ENCODE measurements around the gene CHST3.

CHST3 gene

DNA sequence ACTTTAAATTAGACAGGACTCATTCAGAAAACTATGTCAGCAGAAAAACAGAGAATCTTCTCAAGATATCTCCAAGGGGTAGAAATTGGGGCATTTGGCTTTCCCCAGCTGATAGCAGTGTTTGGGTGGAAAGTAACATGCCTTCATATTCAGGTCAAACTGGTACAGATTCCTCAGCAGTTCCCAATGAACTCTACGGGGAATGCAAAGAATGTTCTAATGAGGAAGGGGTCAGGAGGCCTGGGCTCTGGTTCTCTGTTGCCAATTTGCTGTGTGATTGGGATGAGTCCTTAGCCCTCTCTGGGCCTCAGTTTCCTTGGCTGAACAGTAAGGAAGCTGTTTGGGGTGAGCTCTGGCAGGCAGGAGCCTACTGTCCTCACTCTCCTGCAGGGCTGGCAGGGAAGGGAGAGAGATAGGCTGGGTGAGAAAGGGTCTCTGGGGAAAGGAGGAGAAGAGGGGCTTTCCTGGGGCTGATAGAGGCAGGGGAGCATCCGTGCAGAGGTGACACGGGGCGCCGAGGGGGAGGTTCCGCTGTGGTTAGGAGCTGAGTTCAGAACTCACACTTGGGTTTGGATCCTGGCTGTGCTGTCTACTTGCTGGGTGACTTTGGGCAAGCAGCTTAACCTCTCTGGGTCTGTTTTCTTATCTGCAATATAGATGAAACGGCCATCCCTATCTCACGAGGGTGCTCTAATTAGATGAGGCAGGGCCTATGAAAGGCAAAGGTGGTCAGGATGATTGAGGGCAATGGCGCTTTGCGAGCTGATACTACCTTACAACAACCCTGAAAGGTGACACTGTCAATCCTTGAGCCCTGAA, 79.0 kb downstream of the CHST3 start:
- TF ChIP-seq, protein P1, sequence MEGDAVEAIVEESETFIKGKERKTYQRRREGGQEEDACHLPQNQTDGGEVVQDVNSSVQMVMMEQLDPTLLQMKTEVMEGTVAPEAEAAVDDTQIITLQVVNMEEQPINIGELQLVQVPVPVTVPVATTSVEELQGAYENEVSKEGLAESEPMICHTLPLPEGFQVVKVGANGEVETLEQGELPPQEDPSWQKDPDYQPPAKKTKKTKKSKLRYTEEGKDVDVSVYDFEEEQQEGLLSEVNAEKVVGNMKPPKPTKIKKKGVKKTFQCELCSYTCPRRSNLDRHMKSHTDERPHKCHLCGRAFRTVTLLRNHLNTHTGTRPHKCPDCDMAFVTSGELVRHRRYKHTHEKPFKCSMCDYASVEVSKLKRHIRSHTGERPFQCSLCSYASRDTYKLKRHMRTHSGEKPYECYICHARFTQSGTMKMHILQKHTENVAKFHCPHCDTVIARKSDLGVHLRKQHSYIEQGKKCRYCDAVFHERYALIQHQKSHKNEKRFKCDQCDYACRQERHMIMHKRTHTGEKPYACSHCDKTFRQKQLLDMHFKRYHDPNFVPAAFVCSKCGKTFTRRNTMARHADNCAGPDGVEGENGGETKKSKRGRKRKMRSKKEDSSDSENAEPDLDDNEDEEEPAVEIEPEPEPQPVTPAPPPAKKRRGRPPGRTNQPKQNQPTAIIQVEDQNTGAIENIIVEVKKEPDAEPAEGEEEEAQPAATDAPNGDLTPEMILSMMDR (IDR thresholded peaks at IDR 0.05; ENCODE audit: low read depth, low read length), result no peak
- Histone ChIP-seq H3K9me3 (ENCODE audit: severe bottlenecking) (no peaks in the 10 kb centered on the region), H3K27ac (no peak overlapping the region), H3K36me3 (no peaks in the 10 kb centered on the region), H3K27me3 (ENCODE audit: insufficient read depth, low read depth, severe bottlenecking) (no peaks in the 10 kb centered on the region), H3K4me3 (ENCODE audit: low read depth, low read length) (no peak overlapping the region)
- no peak for DNase-seq

DNA sequence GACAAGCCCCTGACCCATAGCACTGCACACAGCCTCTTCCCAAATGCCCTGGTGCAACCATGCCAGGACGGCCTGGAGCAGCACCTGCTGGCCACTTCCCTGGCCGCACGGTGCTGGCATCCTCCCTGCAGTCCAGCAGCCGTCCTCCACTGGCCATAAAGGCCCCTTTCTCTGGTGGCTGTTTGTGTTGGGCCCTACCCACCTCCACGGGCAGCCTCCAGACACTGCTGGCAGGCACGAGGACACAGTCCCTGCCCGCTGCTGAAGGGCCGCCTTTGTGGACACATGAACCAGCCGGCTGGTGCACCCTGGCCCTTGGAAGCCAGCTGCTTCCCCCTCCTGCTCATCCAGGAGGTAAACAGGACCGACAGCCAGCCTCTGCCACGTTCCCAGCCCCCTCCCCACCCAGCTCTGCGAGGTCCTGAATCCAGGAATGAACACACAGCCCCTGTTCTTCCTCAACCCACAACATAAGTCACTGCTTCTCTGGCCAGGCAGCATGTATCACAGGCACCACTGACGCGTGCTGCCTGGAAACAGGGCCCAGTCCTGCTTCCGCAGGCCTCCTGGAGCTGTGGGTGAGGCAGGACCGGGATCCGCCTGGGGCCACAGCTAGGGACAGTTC, 80.3 kb downstream of the CHST3 start:
- peaks cover 1% of the 10 kb centered on the region for H3K9me3 ChIP-seq (ENCODE audit: severe bottlenecking)
- no peaks in the 10 kb centered on the region for H3K36me3 ChIP-seq
- no peaks in the 10 kb centered on the region for H3K27me3 ChIP-seq (ENCODE audit: insufficient read depth, low read depth, severe bottlenecking)
- no peak overlapping the region for H3K4me3 ChIP-seq (ENCODE audit: low read depth, low read length)
- no peak overlapping the region for H3K27ac ChIP-seq
- TF ChIP-seq, protein P1 (IDR thresholded peaks at IDR 0.05; ENCODE audit: low read depth, low read length), result peak; percentile 57
- DNase-seq, result no peak

DNA sequence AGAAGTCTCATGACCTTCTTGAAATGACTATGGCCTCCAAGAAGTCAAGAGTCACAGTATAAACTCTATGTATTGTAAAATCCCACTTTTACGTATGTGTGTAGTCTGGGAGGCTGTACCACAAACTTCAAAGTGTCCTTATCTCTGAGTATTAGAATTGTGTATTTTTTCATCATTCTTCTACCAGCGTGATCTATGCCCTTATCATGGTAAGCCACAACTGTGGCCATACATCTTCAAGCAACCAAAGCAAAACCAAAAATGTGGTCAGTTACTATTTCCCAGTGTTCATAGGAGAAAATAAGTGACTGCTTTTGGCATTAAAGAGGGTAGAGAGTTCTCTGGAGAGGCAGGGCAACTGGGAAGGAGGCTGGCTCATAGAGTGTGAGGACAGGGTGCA, 81.4 kb downstream of the CHST3 start:
- TF ChIP-seq, protein P1 (IDR thresholded peaks at IDR 0.05; ENCODE audit: low read depth, low read length), result no peak
- Histone ChIP-seq H3K27me3 (ENCODE audit: insufficient read depth, low read depth, severe bottlenecking) (no peaks in the 10 kb centered on the region), H3K36me3 (no peaks in the 10 kb centered on the region), H3K27ac (no peak overlapping the region), H3K4me3 (ENCODE audit: low read depth, low read length) (no peak overlapping the region), H3K9me3 (ENCODE audit: severe bottlenecking) (peaks cover 2% of the 10 kb centered on the region)
- no peak for DNase-seq

DNA sequence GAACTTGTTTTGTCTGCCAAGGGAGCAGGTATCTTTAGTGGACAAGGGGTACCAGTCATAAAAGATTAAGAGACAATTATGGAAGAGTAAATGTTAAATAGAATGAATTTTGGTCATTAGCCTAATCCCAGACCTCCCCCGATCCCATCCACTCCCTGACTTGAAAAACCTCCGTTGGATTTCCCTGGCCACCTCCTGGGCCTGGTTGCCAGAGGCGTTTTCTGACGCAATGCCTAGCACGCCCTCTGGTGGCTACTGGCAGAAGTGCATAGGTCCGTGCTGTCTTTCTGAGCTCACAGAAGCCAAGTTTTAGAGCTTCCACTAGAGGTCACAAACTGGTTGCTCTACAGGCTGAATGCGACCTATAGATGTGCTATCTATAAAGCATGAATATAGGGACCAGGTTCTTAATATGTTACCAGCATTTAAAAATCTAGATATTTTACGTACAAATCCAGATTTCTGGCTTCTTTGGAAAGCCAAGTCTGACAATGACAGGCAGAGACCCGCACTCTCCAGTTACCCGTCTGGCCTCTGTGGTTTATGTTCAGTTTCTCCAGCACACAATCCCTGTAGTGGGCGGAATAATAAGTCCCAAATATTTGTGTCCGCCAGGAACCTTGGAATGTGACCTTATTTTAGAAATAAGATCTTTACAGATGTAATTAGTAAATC, 84.4 kb downstream of the CHST3 start:
- no peak overlapping the region for H3K27ac ChIP-seq
- DNase-seq, result peak; percentile 94
- no peaks in the 10 kb centered on the region for H3K36me3 ChIP-seq
- H3K9me3 ChIP-seq (ENCODE audit: severe bottlenecking), result peaks cover 2% of the 10 kb centered on the region
- TF ChIP-seq, protein P1 (IDR thresholded peaks at IDR 0.05; ENCODE audit: low read depth, low read length), result peak; percentile 96
- no peaks in the 10 kb centered on the region for H3K27me3 ChIP-seq (ENCODE audit: insufficient read depth, low read depth, severe bottlenecking)
- no peak overlapping the region for H3K4me3 ChIP-seq (ENCODE audit: low read depth, low read length)

DNA sequence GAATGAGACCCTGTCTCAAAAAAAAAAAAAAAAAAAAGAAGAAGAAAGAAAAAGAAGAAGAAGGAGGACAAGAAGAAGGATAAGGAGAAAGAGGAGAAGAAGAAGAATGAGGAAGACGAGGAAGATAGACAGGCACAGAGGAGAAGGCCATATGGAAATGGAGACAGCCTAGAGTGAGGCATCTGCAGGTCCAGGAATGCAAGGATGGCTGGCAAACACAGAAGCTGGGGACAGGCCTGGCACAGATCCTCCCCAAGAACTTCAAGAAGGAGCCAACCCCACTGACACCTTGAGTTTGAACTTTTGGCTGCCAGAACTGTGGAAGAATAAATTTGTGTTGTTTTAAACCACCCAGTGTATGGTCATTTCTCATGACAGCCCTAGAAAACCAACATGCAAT, 85.3 kb downstream of the CHST3 start:
- Histone ChIP-seq H3K27ac (no peak overlapping the region), H3K36me3 (no peaks in the 10 kb centered on the region), H3K4me3 (ENCODE audit: low read depth, low read length) (no peak overlapping the region), H3K9me3 (ENCODE audit: severe bottlenecking) (peaks cover 2% of the 10 kb centered on the region), H3K27me3 (ENCODE audit: insufficient read depth, low read depth, severe bottlenecking) (no peaks in the 10 kb centered on the region)
- TF ChIP-seq, protein P1 (IDR thresholded peaks at IDR 0.05; ENCODE audit: low read depth, low read length), result no peak
- no peak for DNase-seq

All from WERI-Rb-1 (cell line).